NCI-H82 (cell line): Measurements from ENCODE around the gene ALDH3B2.
"Not testable (repeated sequence)": the region's sequence is repeated elsewhere in the genome, so short reads cannot be mapped to it uniquely, and the experiment has no call there.

Source experiments
- DNase-seq: peaks from one replicate; lab custom pipeline; 2025; lab: John Stamatoyannopoulos, UW

The ALDH3B2 gene, protein sequence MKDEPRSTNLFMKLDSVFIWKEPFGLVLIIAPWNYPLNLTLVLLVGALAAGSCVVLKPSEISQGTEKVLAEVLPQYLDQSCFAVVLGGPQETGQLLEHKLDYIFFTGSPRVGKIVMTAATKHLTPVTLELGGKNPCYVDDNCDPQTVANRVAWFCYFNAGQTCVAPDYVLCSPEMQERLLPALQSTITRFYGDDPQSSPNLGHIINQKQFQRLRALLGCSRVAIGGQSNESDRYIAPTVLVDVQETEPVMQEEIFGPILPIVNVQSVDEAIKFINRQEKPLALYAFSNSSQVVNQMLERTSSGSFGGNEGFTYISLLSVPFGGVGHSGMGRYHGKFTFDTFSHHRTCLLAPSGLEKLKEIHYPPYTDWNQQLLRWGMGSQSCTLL

DNA sequence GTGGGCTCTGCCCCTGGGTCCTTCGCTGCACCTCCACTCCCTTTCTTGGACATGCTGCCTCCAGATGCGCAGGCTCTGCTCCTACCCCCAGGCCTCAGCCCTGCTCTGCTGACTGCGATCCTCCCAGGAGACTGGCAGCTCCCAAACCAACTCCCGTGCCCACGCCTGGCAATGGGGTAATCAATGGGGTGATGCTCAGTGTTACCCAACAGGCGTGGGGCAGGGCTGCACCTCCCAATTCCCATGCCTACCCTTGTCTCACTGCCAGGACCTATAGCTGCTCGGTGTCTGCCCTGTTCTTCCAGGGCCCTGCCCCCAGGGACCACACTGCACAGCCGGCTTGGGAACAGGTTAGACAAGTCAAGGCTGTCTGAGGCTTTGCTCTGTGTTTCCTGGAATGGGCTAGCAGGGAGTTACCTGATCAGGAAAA, at the start of gene ALDH3B2:
Gene ALDH3B2, minus strand, starts transcription at position 182 of the 430 bp plus-strand sequence. CDS start 7,688 bp downstream, outside the sequence.
- no peak for DNase-seq

DNA sequence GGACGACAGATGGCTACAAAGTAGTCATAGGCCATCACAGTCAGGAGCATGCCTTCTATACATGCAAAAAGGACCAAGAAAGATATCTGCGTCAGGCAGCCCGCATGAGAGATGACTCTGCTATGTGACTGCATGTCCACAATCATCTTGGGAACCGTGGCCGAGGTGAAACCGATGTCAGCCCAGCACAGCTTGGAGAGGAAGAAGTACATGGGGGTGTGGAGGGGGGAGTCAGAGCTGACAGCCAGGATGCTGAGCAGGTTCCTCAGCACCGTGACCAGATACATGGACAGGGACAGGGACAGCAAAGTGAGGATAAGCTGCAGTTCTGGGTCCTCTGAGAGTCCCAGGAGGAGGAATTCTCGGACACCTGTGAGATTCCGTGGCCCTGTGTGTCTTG, 48.6 kb upstream of the ALDH3B2 start:
- not testable (repeated sequence) for DNase-seq

DNA sequence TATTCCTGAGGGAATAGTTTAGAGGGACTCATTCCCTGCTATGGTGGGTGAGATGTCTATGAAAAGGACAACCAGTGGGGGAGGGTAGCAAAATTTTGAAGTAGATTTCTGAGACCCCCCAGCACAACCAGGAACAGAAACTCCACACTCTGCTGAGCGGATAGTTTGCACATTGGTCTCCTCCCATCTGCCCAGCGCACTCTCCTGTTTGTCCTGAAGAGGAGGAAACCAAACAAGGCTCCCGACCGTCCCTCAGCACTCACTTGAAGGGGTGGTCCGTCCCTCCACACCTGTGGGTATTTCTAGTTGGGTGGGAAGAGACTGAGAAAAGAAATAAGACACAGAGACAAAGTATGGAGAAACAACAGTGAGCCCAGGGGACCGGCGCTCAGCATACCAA, 41.8 kb upstream of the ALDH3B2 start:
- not testable (repeated sequence) for DNase-seq

DNA sequence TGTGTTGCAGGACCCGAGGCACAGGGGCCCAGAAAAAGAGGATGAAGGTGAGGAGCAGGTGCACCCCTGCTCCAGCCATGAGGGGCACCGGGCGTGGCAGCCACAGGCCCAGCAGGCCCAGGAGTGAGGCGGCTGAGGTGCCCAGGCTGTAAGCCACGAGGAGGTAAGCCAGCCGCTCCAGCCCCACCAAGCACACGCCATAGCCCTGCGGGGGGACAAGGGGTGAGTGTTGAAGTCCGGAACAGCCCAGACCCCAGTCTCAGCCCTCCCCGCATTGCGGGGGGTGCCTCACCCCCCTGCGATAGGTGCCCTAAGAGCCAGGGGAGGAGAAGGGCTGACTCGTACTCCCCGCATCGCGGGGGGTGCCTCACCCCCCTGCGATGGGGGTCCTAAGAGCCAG, 41.4 kb upstream of the ALDH3B2 start:
- DNase-seq = not testable (repeated sequence)

DNA sequence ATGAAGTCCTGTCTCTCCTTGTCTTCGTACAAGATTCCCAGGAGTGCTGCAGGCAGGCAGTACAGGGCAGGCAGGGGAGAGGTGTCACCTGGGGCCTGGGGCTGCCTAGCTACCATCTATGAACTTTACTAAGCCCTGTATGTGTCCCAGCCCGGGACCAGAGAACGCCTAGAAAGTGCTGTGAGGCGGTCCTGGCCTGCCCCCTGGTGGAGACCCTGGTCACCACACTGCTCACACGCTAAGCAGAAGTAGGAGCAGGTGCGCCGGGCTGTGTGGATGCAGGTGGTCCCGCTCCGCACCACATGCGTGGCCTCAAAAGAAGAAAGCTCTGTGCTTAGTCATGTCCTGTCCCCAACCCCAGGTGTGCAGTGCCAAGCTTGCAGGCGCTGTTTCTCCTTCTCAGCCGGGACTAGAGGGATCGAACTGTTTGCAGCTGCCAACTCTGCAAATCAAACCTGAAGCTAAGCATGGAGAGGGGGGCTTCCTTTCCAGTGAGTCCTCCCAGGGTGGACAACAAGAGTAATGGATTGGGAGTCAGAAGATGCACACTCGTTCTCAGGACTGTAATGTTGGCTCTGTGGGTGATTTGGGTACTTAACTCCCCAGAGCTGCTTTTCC, 39.6 kb upstream of the ALDH3B2 start:
- DNase-seq = not testable (repeated sequence)

DNA sequence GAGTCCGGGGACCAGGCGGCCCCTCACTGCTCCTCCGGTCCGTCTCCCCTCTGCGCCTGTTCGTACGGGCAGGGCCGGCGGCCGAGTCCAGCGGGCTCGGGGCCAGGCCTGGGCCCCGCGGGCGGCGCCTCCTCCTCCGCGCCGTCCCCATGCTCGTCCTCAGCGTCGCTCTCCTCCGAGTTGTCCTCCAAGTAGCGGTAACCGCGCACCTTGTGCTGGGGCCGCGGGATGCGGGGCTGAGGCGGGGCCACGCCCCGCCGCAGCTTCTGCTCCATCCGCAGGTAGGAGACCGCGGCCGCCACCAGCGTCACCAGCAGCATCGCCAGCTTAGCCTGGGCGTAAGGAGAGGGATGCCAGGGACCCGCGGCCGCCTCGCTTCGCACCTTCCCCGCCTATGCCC, 37.3 kb upstream of the ALDH3B2 start:
- DNase-seq = not testable (repeated sequence)

DNA sequence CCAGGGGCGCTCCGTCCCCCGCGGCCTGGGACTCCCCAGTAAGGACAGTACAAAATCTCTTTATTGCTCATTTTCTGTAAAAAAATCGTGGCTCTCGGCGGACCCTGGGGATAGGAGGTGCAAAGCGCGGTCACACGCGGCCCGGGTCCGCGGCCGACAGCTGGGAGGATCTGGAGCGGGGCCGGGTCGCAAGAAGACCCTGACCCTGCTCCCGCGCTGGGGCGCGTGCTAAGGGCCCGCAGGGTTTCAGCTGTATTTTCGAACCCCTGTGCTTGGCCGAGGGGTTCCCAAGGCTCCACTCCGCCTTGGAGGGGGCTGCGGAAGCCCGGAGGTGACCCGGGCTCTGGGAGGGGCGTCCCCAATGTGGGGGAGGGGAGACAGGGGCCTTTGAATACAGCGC, 36.8 kb upstream of the ALDH3B2 start:
- DNase-seq = not testable (repeated sequence)

DNA sequence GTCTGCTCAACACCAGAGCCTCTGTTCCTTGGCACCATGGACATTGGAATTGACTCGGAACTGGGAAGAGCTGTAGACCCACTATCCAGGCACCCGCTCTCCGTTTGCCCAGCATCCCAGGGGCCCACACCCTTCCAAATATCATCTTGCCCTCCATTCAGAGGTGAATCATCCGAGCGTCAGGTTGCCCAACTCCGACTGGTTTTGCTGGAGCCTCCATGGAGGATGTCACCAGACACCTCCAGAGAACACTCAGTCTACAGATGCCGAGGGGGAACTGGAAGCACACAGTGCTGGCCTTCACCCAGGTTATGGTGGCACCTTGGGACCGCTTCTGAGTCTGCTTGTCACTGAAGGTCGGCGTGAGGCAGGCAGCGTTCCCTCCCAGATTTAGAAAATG, 35.4 kb upstream of the ALDH3B2 start:
- not testable (repeated sequence) for DNase-seq

DNA sequence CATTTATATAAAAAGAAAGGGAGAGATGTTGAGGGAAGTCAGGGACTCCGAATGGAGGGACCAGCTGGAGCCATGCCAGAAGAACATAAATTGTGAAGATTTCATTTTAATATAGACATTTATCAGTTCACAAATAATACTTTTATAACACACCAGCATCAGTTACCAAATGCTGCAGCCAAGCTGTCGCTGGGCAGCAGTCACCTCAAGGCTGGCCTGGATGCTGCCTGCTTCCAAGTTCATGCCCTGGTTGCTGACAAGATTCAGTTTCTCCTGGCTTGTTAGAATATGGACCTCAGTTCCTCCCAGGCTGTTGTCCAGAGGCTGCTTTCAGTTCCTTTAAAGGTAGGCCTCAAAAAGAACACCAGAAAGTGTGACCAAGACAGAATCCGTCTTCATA, 30.8 kb upstream of the ALDH3B2 start:
- DNase-seq = no peak

DNA sequence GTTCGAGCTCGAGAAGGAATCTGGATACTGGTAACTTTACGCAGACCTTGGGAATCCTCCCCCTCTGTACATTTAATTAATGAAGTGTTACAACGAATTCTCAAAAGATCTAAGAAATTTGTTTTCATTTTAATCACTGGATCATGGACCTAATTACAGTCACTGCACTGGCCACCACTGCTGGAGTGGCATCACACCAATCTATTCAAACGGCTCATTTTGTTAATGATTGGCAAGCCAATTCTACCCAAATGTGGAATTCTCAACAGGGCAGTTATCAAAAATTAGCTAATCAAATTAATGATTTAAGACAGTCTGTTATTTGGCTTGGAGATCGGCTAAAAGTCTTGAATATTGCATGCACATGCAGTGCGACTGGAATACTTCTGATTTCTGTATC, 30.1 kb upstream of the ALDH3B2 start:
- no peak for DNase-seq

DNA sequence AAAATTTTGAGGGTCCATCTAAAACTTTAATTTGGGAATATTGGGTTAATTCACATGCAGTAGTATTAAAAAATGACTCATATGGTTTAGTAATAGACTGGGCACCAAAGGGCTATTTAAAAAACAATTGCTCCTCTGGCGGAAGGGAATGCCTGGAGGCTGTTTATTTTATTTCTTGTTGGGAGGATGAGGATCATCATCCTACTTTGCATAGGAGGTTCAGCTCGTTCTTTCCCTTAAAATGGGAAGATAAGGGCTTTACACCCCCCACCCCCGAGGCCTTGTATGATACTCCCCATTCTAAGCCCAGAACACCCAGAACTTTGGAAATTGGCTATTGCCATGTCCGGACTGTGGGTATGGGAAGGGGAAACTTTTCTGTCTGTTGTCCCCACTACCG, 29.3 kb upstream of the ALDH3B2 start:
- not testable (repeated sequence) for DNase-seq

DNA sequence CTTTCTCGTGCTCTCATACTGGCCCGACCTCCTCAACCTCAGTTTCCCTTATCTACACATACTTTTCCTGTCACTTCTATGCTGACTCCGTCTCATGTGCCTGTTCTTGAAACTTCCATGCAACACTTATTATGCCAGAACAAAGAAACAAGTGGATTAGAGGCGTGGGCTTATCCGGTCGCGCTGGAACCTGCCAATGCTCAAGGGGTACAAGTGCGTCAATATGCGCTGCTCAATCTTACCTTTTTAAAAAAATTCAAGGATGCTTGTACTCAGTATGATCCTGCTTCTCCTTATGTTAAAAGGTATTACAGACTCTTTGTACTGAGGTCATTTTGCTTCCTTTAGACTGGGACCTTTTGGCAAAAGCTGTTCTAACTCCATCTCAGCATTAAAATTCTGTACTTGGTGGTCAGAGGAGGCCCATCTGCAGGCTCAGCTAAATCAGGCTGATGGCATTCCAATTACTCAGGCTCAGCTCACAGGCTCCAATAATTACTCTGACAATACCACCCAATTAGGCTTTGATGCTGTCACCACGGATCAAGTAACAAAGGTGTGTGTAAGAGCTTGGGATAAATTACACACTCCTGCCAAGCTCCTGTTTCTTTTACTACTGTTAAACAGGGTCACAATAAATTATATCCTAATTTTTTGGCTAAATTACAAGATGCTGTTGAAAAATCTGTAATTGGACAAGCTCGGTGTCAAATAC, 26.3 kb upstream of the ALDH3B2 start:
- peak; percentile 78 for DNase-seq

DNA sequence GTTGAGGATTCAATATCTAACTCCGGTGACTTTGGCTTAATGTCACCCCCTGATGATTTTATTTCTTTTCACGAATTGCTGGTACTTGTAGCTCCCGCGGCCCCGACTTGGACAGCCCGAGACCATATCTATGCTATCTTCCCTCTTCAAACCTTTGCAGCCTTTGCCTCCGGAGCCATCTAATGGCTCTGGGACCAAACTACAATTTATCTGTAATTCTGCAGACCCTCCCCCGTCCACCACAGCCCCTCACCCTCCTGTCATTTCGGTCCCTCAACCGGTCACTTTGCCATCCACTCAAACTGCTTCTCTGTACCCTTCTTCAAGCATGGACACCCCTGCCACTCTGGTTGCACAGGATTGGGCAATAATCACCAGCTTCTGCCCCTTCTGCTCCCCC, 25.7 kb upstream of the ALDH3B2 start:
- DNase-seq = no peak

DNA sequence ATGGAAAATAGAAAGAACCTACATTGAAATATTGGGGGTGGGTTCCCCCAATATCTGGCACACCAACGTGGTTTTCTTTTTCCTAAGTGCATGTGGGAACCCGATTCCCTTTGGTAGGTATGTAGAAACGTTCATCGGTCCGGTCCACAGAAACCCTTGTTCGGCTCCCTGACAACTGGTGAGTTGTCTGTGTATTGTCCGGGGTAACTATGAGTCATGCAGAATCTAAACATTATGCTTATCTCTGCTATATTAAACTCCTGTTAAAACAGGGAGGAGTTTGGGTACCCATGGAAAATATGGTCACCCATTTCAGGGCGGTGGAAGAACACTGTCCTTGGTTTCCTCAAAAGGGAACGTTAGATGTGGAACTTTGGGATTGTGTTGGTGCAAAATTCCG, 25.1 kb upstream of the ALDH3B2 start:
- no peak for DNase-seq

DNA sequence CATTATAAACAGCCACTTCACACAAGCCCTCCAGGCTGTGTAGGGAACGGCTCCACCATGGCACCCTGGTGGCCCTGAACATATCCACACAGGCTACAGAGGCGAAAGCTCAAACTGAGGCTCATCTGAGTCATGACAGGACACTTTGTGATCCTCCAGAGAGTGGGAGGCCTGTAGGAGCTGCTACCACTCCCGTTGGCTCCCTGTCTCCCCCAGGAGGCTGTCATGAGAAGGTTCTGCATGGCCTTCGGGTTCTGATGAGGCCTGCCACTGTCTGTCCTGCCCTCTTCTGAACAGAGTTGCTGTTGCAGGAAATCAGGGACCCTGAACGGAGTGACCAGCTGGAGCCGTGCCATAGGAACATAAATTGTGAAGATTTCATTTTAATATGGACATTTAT, 23.8 kb upstream of the ALDH3B2 start:
- DNase-seq = peak; percentile 37

DNA sequence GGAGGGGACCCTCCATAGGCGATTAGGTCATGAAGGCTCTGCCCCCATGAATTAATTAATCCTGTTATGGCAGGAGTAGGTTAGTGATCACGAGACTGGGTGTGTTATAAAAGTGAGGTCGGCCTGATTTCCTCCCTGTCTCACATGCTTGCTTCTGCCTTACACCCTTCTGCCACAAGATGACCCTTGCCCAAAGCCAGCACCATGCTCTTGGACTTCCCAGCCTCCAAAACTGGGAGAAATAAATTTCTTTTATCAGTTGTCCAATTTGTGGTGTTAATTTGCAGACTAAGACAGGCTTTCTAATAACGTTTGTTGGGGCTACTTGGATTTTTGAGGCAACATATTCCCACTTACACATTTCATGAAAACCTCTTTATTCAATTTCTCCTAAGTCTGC, 23.4 kb upstream of the ALDH3B2 start:
- DNase-seq = peak; percentile 0

DNA sequence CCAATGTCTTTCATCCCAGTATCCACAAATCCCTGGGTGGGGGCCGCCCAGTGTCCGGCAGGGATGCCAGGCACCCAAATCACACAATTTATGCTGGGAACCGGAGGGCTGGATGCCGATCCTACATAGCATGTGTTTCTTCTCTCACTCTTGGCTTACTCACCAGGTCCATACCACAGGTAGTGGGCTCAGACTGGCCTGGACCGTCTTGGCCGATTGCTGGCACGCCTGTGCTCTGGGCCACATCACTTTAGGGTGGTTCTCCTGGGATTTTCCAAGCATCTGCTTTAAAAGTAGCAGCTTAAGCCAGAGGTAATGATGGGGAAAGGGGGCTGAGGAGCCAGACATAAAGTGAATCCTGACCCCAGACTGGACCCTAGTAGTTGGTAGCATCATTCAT, 22.6 kb upstream of the ALDH3B2 start:
- DNase-seq = no peak

DNA sequence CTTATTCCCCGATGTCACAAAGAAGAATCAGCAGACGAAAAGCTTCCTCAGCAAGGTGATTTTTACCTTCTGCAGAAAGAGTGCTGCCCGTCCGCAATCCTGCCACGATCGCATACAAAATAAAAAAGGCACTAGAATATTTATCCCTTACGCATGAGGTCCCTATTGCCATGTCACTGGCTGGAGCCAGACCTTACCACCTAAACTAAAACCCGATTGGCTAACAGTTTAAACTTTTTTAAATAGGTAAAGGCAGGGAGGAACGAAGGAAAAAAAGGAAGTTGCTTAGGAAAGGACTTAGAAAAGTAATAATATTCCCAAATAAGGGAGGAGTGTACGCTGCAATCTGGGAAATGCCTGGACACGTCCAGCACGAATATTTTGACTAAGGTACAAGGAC, 21.2 kb upstream of the ALDH3B2 start:
- DNase-seq = no peak

DNA sequence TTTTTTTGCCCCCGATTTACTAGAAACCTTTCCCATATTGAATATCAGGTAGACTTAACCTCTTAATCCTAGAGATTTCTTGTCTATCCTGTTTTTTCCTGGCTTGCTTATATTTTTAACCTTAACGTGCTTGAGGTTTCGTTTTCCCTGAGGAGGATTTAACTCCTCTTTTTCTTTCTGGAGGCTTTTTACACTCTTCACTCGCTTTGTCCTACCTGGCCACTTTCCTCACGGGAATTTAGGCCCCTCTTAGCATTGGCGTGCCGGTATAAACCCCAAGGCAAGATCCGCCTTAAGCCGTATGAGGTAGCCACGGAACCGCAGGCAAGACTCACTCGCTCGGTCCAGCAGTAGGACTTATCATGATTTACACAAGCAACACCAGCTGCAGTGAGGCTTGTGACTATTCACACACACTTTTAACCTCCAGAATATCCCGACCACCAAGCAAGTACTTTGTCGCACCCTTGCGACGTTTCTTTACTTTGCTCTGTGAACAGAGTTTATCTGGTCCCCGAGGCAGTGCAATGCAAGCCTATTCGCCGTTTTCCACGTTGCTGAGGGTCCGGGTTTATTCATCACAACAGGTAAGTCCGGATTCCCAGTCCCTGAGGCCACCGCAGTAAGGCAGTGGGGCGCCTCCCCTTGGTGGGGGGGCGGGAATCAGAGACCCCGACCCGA, 20.6 kb upstream of the ALDH3B2 start:
- no peak for DNase-seq

DNA sequence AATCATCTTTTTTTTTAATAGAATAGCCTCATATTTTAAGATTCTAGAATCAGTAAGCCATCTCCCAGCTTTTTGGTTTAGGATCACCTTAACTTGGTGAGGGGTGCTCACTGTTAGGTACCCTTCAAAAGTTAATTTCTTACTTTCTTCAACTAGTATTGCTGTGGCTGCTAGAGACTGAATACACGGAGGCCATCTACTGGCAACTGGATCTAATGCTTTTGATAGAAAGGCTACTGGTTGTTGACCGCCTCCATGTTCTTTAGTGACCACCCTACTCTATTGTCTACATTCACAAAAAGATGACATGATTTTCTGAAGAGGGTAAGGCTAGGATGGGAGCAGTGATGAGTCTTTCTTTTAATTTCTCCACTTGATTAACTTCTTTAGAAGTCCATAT, 16.7 kb upstream of the ALDH3B2 start:
- DNase-seq = peak; percentile 1

DNA sequence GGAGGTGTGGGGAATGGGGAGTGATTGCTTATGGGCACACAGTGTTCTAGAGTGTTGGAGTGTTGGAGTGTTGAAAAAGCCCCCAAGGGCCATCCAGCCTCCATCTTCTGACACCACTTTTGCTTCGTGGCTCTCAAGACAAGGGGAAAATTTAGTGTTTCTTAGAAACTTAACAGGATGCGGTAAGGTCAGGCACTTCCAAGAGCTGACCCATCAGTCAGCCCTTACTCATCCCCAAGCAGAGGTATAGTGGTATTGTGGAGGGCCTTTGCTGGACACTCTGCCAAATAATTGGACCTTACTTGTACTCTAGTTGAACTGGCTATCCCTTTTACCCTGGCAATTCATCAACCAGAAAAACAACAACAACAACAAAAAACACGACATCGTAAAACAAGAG, 14.8 kb upstream of the ALDH3B2 start:
- DNase-seq = no peak

DNA sequence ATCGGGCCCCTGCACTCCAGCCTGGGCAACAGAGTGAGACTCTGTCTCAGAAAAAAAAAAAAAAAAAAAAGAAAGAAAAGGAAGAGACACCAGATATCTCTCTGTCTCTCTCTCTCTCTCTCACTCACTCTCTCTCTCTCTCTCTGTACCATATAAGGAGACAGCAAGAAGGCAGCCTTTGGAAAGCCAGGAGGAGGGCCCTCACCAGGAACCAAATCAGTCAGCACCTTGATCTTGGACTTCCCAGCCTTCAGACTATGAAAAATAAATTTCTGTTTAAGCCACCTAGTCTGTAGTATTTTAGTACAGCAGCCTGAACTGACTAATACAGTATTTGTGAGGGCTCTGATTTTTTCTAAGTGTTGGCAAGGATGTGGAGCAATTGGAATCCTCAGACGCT, 13.6 kb upstream of the ALDH3B2 start:
- no peak for DNase-seq
